Natural killer cell (primary cell): ENCODE data around the gene ACAT2. TPM values are rescaled to one million over a fixed set of nuclear protein-coding genes. Genes with fewer than 3 reads are reported as not detected.

Experiments used
- ATAC-seq, 3 donors: fragments of 150-1000 bp in 2 of 3; fragments of 200-7000 bp in 1 of 3; cut with Tn5 transposase; 1 replicate in 1 of 3; 2 replicates in 2 of 3; pipeline ENCODE4 v1.10.0; 2021; ENCODE audit warnings: mild to moderate bottlenecking in 2 of 3, moderate library complexity in 2 of 3
- DNase-seq, 2 donors: peaks; one replicate each; pipeline versions ENCODE4 v3.0.0 to v3.0.0-alpha.2; 2013 to 2021; ENCODE audit warnings: mixed read lengths in 1 of 2
- H3K27ac ChIP-seq: one replicate; pipeline ENCODE4 v1.5.1; 2013; ENCODE audit warnings: mild to moderate bottlenecking, low read length
- H3K27me3 ChIP-seq: one replicate; pipeline ENCODE4 v1.6.1; 2013; ENCODE audit warnings: low read length; ENCODE audit not compliant: control insufficient read depth, insufficient read depth
- H3K36me3 ChIP-seq: one replicate; pipeline ENCODE4 v1.6.1; 2013; ENCODE audit warnings: low read length; ENCODE audit not compliant: control insufficient read depth, insufficient read depth
- H3K4me1 ChIP-seq: one replicate; pipeline ENCODE4 v1.6.1; 2013; ENCODE audit warnings: low read length; ENCODE audit not compliant: control insufficient read depth, insufficient read depth
- H3K4me3 ChIP-seq: one replicate; pipeline ENCODE4 v1.5.1; 2013; ENCODE audit warnings: low read length
- H3K9me3 ChIP-seq: one replicate; pipeline ENCODE4 v1.6.1; 2013; ENCODE audit warnings: low read length; ENCODE audit not compliant: control insufficient read depth, insufficient read depth
- H3K27ac Mint-ChIP-seq, 2 donors: one replicate each; pipeline ENCODE4 v1.8.0; 2022; ENCODE audit warnings: mild to moderate bottlenecking in 2 of 2, mixed read lengths in 2 of 2, moderate library complexity in 1 of 2
- H3K27me3 Mint-ChIP-seq, 2 donors: one replicate each; pipeline ENCODE4 v1.8.0; 2022; ENCODE audit warnings: low read depth in 2 of 2, mixed read lengths in 2 of 2
- H3K36me3 Mint-ChIP-seq: one replicate; pipeline ENCODE4 v1.8.0; 2022; ENCODE audit warnings: mixed read lengths
- H3K4me1 Mint-ChIP-seq, 2 donors: one replicate each; pipeline ENCODE4 v1.8.0; 2022; ENCODE audit warnings: mixed read lengths in 2 of 2
- H3K4me3 Mint-ChIP-seq: one replicate; pipeline ENCODE4 v1.8.0; 2022; ENCODE audit warnings: mild to moderate bottlenecking, moderate library complexity, mixed read lengths
- H3K9me3 Mint-ChIP-seq, 2 donors: one replicate each; pipeline ENCODE4 v1.8.0; 2022; ENCODE audit warnings: mixed read lengths in 2 of 2
- CTCF ChIP-seq: fragments of 200-600 bp; IDR thresholded peaks from one replicate; pipeline ENCODE4 v1.8.0; 2022; ENCODE audit warnings: antibody characterized with exemption
- WGBS: methylation state at CpG from one replicate; pipeline ENCODE4 v1.1.7; 2013; ENCODE audit warnings: missing lambda C conversion rate; ENCODE audit not compliant: insufficient coverage; 5-methylcytosine and 5-hydroxymethylcytosine counted together
- intact Hi-C: fragments of 100-400 bp; cut with micrococcal nuclease; formaldehyde crosslinking; loops from one replicate; pipeline ENCODE4 v1.14.2; 2022
- total RNA-seq, 4 donors: library from RNA; stranded (reverse); fragments of 120-200 nt in 1 of 4; gene quantifications; one replicate each; pipeline versions ENCODE4 v1.2.3 to v1.2.4, GENCODE V29; 2013 to 2022

ACAT2 gene
- total RNA-seq, 3 donors from 2014 or later (not counting 1 experiment from before 2014, with no cell fraction given), result 21.7 to 31.7 (median 26.5) TPM

GRCh38 chr6:159805440-159806020, 43.7 kb downstream of the ACAT2 start:
- Histone ChIP-seq H3K36me3 (no peaks in the 10 kb centered on the region), H3K9me3 (no peaks in the 10 kb centered on the region), H3K27me3 (no peaks in the 10 kb centered on the region), H3K27ac (no peak overlapping the region), H3K4me3 (no peak overlapping the region), H3K4me1 (no peaks in the 10 kb centered on the region)
- 94% methylated on average over 5 of the region's 6 CpGs for WGBS
- H3K27ac Mint-ChIP-seq, result no peak overlapping the region
- H3K4me1 Mint-ChIP-seq, result no peaks in the 10 kb centered on the region
- no peak overlapping the region for H3K4me3 Mint-ChIP-seq
- no peak for TF ChIP-seq CTCF
- no peaks in the 10 kb centered on the region for H3K9me3 Mint-ChIP-seq
- DNase-seq (no peak), ATAC-seq (no peak)
- H3K36me3 Mint-ChIP-seq, result no peaks in the 10 kb centered on the region
- intact Hi-C loops, result no loop called here
- no peaks in the 10 kb centered on the region for H3K27me3 Mint-ChIP-seq

DNA sequence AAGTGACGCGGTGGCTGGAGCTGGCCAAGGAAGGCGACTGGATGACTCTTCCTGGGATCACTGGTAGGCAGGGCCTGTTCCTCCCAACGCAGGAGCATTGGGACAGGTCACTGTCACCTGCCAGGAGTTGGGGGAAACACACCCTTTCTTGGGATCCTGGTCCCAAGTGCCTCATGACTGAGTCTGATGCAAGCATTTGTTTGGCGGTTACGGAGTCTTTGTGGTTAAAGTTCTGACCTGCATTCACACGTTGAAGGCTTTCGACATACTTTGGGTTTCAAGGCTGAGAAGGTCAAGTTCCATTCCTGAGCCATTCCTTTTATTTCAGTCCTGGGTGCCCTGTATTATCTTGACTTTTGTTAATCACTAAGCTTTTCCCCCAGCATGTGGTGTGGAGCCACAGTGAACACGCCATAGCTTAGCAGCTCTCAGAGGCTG, 44.2 kb downstream of the ACAT2 start:
- WGBS, result 88% methylated on average over 9 of the region's 9 CpGs
- Histone ChIP-seq H3K36me3 (no peaks in the 10 kb centered on the region), H3K27ac (no peak overlapping the region), H3K4me3 (no peak overlapping the region), H3K27me3 (no peaks in the 10 kb centered on the region), H3K9me3 (no peaks in the 10 kb centered on the region), H3K4me1 (no peaks in the 10 kb centered on the region)
- no peak for TF ChIP-seq CTCF
- no peak overlapping the region for H3K4me3 Mint-ChIP-seq
- ATAC-seq (no peak), DNase-seq (no peak)
- no peaks in the 10 kb centered on the region for H3K36me3 Mint-ChIP-seq
- H3K4me1 Mint-ChIP-seq, result no peaks in the 10 kb centered on the region
- H3K27me3 Mint-ChIP-seq, result no peaks in the 10 kb centered on the region
- intact Hi-C loops, result no loop called here
- H3K27ac Mint-ChIP-seq, result no peak overlapping the region
- no peaks in the 10 kb centered on the region for H3K9me3 Mint-ChIP-seq

DNA sequence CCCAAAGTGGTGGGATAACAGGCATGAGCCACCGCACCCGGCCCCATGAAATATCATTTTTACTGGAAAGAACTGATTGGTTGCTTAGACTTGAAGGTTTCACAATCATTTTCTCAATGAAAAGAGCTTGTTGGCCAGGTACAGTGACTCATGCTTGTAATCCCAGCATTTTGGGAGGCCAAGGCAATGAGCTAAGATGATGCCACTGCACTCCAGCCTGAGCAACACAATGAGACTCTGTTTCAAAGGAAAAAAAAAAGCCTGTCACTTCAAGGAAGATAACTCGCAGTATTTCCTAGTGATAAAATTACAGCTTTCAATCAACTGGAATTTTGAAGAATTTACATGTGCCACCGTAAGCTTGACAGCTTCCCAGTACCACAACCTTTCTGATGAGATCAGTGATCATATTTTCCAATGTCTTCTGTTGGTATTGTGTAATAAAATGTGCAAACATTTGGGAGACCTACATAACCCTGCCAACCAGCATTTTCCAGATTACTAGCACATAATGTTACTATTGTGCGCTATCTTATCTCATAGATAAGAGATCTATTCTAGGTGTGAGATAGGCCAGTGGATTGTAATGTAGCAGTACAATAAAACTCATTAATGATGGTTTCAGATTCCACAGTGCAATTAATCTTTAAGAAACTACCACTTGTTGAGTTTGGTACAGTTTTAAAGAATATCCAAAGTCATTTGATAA, 45.5 kb downstream of the ACAT2 start:
- intact Hi-C loops, result no loop called here
- Mint-ChIP-seq H3K4me1 (no peaks in the 10 kb centered on the region), H3K4me3 (no peak overlapping the region), H3K27me3 (no peaks in the 10 kb centered on the region), H3K27ac (no peak overlapping the region), H3K9me3 (no peaks in the 10 kb centered on the region), H3K36me3 (no peaks in the 10 kb centered on the region)
- DNase-seq, result no peak
- no peaks in the 10 kb centered on the region for H3K4me1 ChIP-seq
- no peak for ATAC-seq
- no peak overlapping the region for H3K27ac ChIP-seq
- WGBS, result 100% methylated on average over 3 of the region's 5 CpGs
- no peaks in the 10 kb centered on the region for H3K9me3 ChIP-seq
- H3K27me3 ChIP-seq, result no peaks in the 10 kb centered on the region
- no peaks in the 10 kb centered on the region for H3K36me3 ChIP-seq
- no peak for TF ChIP-seq CTCF
- H3K4me3 ChIP-seq, result no peak overlapping the region

DNA sequence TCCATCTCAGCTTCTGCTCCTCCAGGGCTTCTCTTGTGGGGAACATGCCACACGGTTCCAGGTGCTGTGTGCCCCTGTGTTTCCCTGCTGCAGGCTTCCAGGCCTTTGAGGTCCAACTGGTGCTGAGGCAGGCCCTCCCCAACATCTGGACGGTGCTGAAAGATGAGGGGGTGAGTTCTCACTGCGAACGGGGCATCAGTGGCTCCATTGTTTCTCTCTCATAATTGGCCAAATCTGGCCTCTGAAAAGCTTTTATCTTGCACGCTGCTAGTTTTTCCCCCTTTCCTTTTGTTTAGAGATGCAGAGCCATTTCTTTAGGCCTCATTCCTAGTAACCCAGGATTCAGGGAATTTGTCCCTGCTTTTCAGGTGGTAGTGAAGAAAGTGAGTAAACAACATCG, 46.8 kb downstream of the ACAT2 start:
- Histone ChIP-seq H3K27ac (no peak overlapping the region), H3K9me3 (no peaks in the 10 kb centered on the region), H3K4me1 (no peaks in the 10 kb centered on the region), H3K4me3 (no peak overlapping the region), H3K27me3 (no peaks in the 10 kb centered on the region), H3K36me3 (no peaks in the 10 kb centered on the region)
- no peaks in the 10 kb centered on the region for H3K9me3 Mint-ChIP-seq
- H3K4me1 Mint-ChIP-seq, result no peaks in the 10 kb centered on the region
- TF ChIP-seq CTCF, result no peak
- H3K4me3 Mint-ChIP-seq, result no peak overlapping the region
- ATAC-seq (no peak), DNase-seq (no peak)
- no peaks in the 10 kb centered on the region for H3K27me3 Mint-ChIP-seq
- 93% methylated on average over 6 of the region's 6 CpGs for WGBS
- no peak overlapping the region for H3K27ac Mint-ChIP-seq
- intact Hi-C loops, result no loop called here
- H3K36me3 Mint-ChIP-seq, result no peaks in the 10 kb centered on the region
